Tibial nerve (tissue), 4 donors: Measurements from ENCODE around the gene UVSSA. TPM values are rescaled to one million over a fixed set of nuclear protein-coding genes. Genes with fewer than 3 reads are reported as not detected.

Experiments
- DNase-seq, 2 donors: peaks; one replicate each; pipeline ENCODE4 v3.0.0-alpha.2; 2019; ENCODE audit warnings: low spot score in 2 of 2
- H3K27ac ChIP-seq, 4 donors: fragments of 200-600 bp; sonication (generic) in 3 of 4; one replicate each; pipeline ENCODE4 v1.5.1; 2017 to 2019; ENCODE audit warnings: mild to moderate bottlenecking in 1 of 4
- H3K27me3 ChIP-seq, 2 donors: fragments of 200-600 bp; sonication (generic) in 1 of 2; one replicate each; pipeline versions ENCODE4 v1.5.1 to v1.6.0; 2017 to 2019
- H3K36me3 ChIP-seq, 3 donors: fragments of 200-600 bp; sonication (generic); one replicate each; pipeline ENCODE4 v1.5.1; 2018 to 2019
- H3K4me1 ChIP-seq, 4 donors: fragments of 200-600 bp; sonication (generic) in 3 of 4; one replicate each; pipeline ENCODE4 v1.5.1; 2017 to 2019
- H3K4me3 ChIP-seq, 4 donors: fragments of 200-600 bp; sonication (generic) in 3 of 4; one replicate each; pipeline ENCODE4 v1.5.1; 2017 to 2019; ENCODE audit warnings: mild to moderate bottlenecking in 1 of 4, moderate library complexity in 1 of 4
- H3K9me3 ChIP-seq, 4 donors: fragments of 200-600 bp; sonication (generic) in 3 of 4; one replicate each; pipeline ENCODE4 v1.5.1; 2017 to 2019
- EP300 ChIP-seq, 2 donors: sonication (generic); formaldehyde crosslinking; IDR thresholded peaks; one replicate each; pipeline ENCODE4 v1.6.1; 2017; ENCODE audit warnings: antibody characterized with exemption in 2 of 2, mild to moderate bottlenecking in 1 of 2
- POLR2A ChIP-seq, 2 donors: fragments of 450-650 bp; IDR thresholded peaks; one replicate each; pipeline ENCODE4 v1.6.1; 2017; ENCODE audit warnings: antibody characterized with exemption in 2 of 2, mild to moderate bottlenecking in 2 of 2, moderate library complexity in 2 of 2
- WGBS, 2 donors: methylation state at CpG; one replicate each; pipeline ENCODE4 v1.1.5; 2018; 5-methylcytosine and 5-hydroxymethylcytosine counted together
- total RNA-seq, 4 donors: library from RNA; depleted of rRNA; stranded (reverse); fragments of >200 nt; gene quantifications; one replicate each; pipeline ENCODE4 v1.1.0, GENCODE V29; 2016
- TF ChIP-seq, protein P1 (sequence below), 5 experiments: fragments of 200-600 bp in 3 of 5; fragments of 450-650 bp in 2 of 5; sonication (generic) in 3 of 5; IDR thresholded peaks; one replicate each; pipeline ENCODE4 v1.5.1; 2016 to 2019; ENCODE audit warnings: antibody characterized with exemption in 5 of 5, mild to moderate bottlenecking in 3 of 5, moderate library complexity in 2 of 5

The UVSSA gene
- total RNA-seq, 4 donors from 2014 or later, result 29.8 to 72.0 (median 30.4) TPM

DNA sequence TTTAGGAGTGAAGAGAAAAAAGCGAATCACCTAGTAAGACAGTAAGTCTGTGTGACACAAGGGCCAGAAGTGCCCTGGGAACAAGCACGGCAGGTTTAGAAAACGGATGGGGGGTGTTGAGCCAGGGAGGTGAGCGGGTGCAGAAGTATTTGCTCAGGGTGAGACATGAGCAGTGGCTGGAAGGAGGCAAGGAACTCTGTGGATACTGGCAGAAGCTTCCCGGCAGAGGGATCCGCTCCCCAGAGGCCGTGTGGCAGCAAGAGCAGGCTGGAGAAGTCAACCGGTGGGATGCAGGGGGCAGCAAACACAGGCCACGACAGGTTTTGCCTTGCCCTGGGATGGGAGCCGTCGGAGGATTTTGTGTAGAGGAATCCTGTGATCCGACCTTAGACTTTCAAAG is 2.3 kb upstream of the UVSSA start:
- Histone ChIP-seq H3K27me3 (no peaks in the 10 kb centered on the region), H3K9me3 (no peaks in the 10 kb centered on the region), H3K36me3 (peaks cover 0 to 29% (median 2%) of the 10 kb centered on the region in 3 donors), H3K4me3 (no peak overlapping the region), H3K27ac (no peak overlapping the region), H3K4me1 (peaks cover 0 to 38% (median 9%) of the 10 kb centered on the region in 4 donors)
- 74 to 84% methylated on average over 11 to 12 of the region's 12 CpGs for WGBS, 2 donors
- no peak for DNase-seq
- TF ChIP-seq, protein P1, sequence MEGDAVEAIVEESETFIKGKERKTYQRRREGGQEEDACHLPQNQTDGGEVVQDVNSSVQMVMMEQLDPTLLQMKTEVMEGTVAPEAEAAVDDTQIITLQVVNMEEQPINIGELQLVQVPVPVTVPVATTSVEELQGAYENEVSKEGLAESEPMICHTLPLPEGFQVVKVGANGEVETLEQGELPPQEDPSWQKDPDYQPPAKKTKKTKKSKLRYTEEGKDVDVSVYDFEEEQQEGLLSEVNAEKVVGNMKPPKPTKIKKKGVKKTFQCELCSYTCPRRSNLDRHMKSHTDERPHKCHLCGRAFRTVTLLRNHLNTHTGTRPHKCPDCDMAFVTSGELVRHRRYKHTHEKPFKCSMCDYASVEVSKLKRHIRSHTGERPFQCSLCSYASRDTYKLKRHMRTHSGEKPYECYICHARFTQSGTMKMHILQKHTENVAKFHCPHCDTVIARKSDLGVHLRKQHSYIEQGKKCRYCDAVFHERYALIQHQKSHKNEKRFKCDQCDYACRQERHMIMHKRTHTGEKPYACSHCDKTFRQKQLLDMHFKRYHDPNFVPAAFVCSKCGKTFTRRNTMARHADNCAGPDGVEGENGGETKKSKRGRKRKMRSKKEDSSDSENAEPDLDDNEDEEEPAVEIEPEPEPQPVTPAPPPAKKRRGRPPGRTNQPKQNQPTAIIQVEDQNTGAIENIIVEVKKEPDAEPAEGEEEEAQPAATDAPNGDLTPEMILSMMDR (IDR thresholded peaks at IDR 0.05), result no peak
- TF ChIP-seq POLR2A (IDR thresholded peaks at IDR 0.05) (no peak), EP300 (IDR thresholded peaks at IDR 0.05) (no peak)

DNA sequence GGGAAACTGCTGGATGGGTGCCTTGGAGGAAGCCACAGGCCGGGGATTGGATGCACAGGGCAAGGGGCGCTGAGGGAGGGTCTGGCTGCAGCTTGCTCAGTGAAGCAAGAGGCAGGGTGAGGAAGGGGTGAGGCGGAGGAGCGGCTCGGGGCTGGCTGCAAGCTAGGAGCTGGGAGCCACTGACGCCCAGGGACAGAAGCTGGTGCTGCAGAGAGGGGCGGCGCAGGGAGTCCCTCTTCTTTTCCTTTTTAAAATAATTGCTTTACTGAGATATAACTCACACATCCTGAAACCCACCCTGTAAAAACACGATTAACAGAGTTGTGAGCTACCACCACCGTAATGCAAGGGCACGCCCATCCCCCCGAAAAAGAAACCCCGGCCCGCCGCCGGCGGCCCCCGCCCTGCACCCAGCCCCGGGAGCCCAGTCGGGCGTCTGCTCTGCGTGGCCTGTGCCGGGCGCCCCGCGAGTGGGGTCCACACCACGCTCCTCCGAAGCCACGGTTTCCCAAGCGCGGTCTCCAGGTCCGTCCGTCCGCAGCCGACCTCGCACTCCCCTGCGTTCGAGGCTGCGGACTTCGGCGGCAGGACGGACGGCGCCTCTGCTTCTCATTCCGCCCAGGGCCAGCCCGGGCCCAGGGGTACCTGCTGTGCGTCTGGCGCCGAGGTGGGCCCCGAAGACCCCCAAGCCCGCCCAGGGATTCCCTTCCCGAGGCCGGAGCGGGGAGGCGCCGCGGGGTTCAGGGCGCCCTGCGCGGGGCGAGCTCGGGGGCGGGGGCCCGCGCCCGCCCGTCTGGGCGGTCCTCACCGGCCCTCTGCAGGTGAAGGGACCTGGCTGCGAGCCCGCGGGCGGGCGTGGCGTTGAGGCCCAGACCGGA is 866 bp upstream of the UVSSA start:
- H3K9me3 ChIP-seq, result no peaks in the 10 kb centered on the region
- no peaks in the 10 kb centered on the region for H3K27me3 ChIP-seq
- 1% methylated on average over 25 to 51 of the region's 76 CpGs for WGBS, 2 donors
- DNase-seq, result peak in 1 of 2 donors; percentile 18
- peak overlapping the region; percentile 74 to 96 (median 92) for H3K4me3 ChIP-seq
- peaks cover 0 to 42% (median 9%) of the 10 kb centered on the region in 4 donors for H3K4me1 ChIP-seq
- peaks cover 0 to 23% (median 0%) of the 10 kb centered on the region in 3 donors for H3K36me3 ChIP-seq
- peak overlapping the region; percentile 74 to 98 (median 96) for H3K27ac ChIP-seq
- TF ChIP-seq, protein P1 (IDR thresholded peaks at IDR 0.05), result peak in 2 of 5 experiments; percentile 28 to 39
- no peak for TF ChIP-seq POLR2A (IDR thresholded peaks at IDR 0.05)
- TF ChIP-seq EP300 (IDR thresholded peaks at IDR 0.05), result no peak

DNA sequence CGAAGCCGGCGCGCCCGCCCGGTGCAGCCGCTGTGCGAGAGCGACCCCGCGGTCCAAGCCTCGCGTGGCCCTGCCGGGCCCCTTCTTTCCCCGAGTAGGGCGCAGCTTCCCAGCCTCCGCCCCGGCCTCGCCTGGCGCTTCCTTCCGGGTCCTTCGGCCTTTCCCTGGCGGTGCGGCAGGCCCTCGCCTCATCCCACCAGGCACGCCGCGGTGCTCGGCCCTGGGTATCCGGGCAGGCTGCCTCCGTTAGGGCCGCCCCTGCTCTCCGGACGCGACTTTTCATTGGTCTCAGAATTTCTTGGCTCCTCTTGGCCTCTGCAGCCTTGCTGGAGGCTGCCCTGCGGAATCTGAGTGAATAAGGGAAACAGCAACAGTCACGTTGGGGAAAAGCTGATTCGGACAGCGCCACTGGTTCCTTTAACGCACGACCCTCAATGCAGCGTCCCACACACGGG is 429 bp downstream of the UVSSA start:
- H3K36me3 ChIP-seq, result peaks cover 0 to 17% (median 0%) of the 10 kb centered on the region in 3 donors
- H3K4me1 ChIP-seq, result peaks cover 0 to 53% (median 9%) of the 10 kb centered on the region in 4 donors
- H3K27ac ChIP-seq, result peak overlapping the region; percentile 97 to 98 (median 98)
- 0% methylated on average over 14 to 18 of the region's 43 CpGs for WGBS, 2 donors
- peak; percentile 33 to 57 for DNase-seq
- peak in 1 of 2 donors; percentile 18 for TF ChIP-seq POLR2A (IDR thresholded peaks at IDR 0.05)
- TF ChIP-seq, protein P1 (IDR thresholded peaks at IDR 0.05), result peak in 1 of 5 experiments; percentile 27
- no peak for TF ChIP-seq EP300 (IDR thresholded peaks at IDR 0.05)
- peak overlapping the region; percentile 63 to 95 (median 84) for H3K4me3 ChIP-seq
- no peaks in the 10 kb centered on the region for H3K27me3 ChIP-seq
- no peaks in the 10 kb centered on the region for H3K9me3 ChIP-seq

DNA sequence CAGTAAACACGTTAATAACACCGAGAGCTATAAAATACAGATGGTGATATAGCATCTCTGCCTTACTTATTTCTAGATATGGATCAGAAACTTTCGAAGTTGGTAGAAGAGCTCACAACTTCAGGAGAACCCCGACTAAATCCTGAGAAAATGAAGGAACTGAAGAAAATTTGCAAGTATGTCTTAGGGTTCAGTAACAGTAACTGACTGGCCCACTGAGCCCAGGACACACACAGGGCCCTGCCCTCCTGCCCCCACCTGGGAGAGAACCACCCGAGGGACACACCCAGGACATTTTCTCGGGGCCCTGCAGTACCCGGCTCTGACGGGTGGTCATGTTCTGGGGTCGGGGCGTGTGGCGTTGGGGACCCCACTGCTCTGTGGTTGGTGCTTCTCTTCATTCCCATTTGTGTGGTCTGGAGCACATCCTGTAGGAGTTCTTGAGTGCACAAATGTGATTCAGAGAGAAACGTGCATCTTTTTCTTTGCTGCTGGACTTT is 1.1 kb downstream of the UVSSA start:
- peak overlapping the region; percentile 97 to 98 (median 98) for H3K27ac ChIP-seq
- H3K27me3 ChIP-seq, result no peaks in the 10 kb centered on the region
- DNase-seq, result no peak
- TF ChIP-seq, protein P1 (IDR thresholded peaks at IDR 0.05), result no peak
- TF ChIP-seq EP300 (IDR thresholded peaks at IDR 0.05) (no peak), POLR2A (IDR thresholded peaks at IDR 0.05) (no peak)
- H3K36me3 ChIP-seq, result peaks cover 0 to 24% (median 0%) of the 10 kb centered on the region in 3 donors
- no peaks in the 10 kb centered on the region for H3K9me3 ChIP-seq
- peaks cover 0 to 53% (median 9%) of the 10 kb centered on the region in 4 donors for H3K4me1 ChIP-seq
- peak overlapping the region; percentile 63 to 95 (median 84) for H3K4me3 ChIP-seq
- WGBS, 2 donors, result 65 to 70% methylated on average over 12 of the region's 12 CpGs
